AG04450 (cell line): ENCODE measurements around the gene KRTAP10-4. TPM values are rescaled to one million over a fixed set of nuclear protein-coding genes. Genes with fewer than 3 reads are reported as not detected.

Experiments
- CTCF ChIA-PET: fragments of 300-600, 350-600 bp; formaldehyde crosslinking; extraction: SDS; loops from one replicate; lab custom pipeline; 2022; ENCODE audit warnings: antibody characterized with exemption, inconsistent platforms; lab: Charles Lee
- POLR2A ChIA-PET: fragments of 350-600 bp; formaldehyde crosslinking; extraction: SDS; loops from one replicate; lab custom pipeline; 2021; ENCODE audit warnings: antibody characterized with exemption, inconsistent platforms; lab: Yijun Ruan, JAX
- DNase-seq: peaks from one replicate; pipeline ENCODE4 v3.0.0-alpha.2; 2011; ENCODE audit warnings: low read depth, low spot score
- H3K27ac ChIP-seq: one replicate; pipeline ENCODE4 v1.5.1; 2012; ENCODE audit warnings: low read depth, low read length, control low read depth
- H3K27me3 ChIP-seq: one replicate; pipeline ENCODE4 v1.6.0; 2012; ENCODE audit warnings: low read length; ENCODE audit not compliant: control insufficient read depth, insufficient read depth
- H3K4me3 ChIP-seq: 2 replicates; pipeline ENCODE4 v1.5.1; 2011; ENCODE audit warnings: mild to moderate bottlenecking, low read depth, low read length, control low read depth
- H3K9me3 ChIP-seq: 2 replicates; pipeline ENCODE4 v1.5.1; 2012; ENCODE audit warnings: low read length; ENCODE audit not compliant: control insufficient read depth, insufficient read depth
- polyA plus RNA-seq: library from polyadenylated mRNA; depleted of rRNA; stranded (reverse); fragments of >200 nt; gene quantifications from 2 replicates; pipeline ENCODE4 v1.2.3, GENCODE V29; 2011
- TF ChIP-seq, protein P1 (sequence below): IDR thresholded peaks from 2 replicates; pipeline ENCODE4 v1.5.1; 2011; ENCODE audit warnings: low read depth, low read length, control low read depth, inconsistent platforms

KRTAP10-4 gene
- polyA plus RNA-seq, 1 experiment, result not detected

DNA sequence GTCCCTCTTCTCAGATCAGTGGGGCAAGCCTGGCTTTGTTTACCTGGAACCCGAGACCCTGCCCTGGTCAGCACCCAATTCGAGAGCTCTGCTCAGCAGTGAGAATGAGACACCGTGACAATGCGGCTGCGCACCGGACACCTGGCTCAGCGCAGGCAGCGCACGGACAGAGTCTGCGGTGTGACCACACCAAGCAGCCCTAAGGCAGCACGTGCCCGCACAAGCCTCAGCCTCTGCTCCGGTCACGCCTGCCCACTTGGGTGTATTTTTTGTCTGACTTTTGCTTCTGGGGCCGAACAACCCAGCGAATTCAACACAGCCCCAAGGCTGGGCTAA lies 43.0 kb downstream of the KRTAP10-4 start:
- TF ChIP-seq, protein P1, sequence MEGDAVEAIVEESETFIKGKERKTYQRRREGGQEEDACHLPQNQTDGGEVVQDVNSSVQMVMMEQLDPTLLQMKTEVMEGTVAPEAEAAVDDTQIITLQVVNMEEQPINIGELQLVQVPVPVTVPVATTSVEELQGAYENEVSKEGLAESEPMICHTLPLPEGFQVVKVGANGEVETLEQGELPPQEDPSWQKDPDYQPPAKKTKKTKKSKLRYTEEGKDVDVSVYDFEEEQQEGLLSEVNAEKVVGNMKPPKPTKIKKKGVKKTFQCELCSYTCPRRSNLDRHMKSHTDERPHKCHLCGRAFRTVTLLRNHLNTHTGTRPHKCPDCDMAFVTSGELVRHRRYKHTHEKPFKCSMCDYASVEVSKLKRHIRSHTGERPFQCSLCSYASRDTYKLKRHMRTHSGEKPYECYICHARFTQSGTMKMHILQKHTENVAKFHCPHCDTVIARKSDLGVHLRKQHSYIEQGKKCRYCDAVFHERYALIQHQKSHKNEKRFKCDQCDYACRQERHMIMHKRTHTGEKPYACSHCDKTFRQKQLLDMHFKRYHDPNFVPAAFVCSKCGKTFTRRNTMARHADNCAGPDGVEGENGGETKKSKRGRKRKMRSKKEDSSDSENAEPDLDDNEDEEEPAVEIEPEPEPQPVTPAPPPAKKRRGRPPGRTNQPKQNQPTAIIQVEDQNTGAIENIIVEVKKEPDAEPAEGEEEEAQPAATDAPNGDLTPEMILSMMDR, result no peak
- Histone ChIP-seq H3K4me3 (no peak overlapping the region), H3K27me3 (no peaks in the 10 kb centered on the region), H3K27ac (no peak overlapping the region), H3K9me3 (peaks cover 51% of the 10 kb centered on the region)
- DNase-seq, result no peak
- ChIA-PET POLR2A (no interaction called here), CTCF (no interaction called here)

DNA sequence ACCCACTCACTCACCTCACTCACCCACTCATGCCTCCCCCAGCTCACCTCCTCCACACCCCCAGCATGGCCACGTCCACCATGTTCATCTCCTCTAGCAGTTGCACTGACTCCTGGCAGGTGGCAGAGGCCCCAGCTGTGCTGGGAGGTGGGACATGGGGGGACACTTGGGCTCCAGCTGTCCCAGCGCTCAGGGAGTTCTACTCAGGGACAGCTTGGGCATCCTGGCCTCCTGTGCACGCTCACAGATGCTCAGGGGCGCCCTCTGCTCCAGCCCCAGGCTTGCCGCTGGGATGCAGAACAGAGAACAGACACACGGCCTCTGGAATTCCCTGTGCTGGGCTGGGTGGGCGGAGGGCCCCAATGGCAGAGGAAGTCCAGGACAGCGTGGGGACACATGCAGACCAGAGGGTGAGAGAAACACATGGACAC lies 43.6 kb downstream of the KRTAP10-4 start:
- CTCF ChIA-PET, result no interaction called here
- POLR2A ChIA-PET, result no interaction called here
- Histone ChIP-seq H3K27ac (no peak overlapping the region), H3K9me3 (peaks cover 47% of the 10 kb centered on the region), H3K27me3 (no peaks in the 10 kb centered on the region), H3K4me3 (no peak overlapping the region)
- DNase-seq, result no peak
- TF ChIP-seq, protein P1, result no peak

DNA sequence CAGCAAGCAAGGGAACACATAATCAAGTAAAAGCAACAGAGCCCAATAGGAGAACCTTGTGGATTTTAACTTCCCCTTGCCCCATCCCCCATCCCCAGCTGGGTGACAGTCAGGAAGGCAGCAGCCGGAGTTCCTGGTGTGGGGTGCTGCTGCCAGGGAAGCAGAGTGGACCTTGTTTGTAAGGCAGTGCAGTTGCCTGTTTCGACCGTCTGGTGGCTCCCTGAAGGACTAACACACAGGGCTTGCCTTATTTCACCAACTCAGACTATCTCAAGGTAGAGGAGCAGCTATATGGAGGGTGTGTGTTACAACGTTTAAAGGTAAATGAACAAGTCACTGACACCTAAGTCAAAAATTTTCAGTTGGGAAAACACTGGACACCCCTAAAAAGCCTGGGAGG lies 45.0 kb downstream of the KRTAP10-4 start:
- no peak for DNase-seq
- TF ChIP-seq, protein P1, result peak; percentile 12; the same call in 1 of the 2 replicates
- POLR2A ChIA-PET, result no interaction called here
- Histone ChIP-seq H3K4me3 (no peak overlapping the region), H3K9me3 (peaks cover 35% of the 10 kb centered on the region), H3K27ac (no peak overlapping the region), H3K27me3 (no peaks in the 10 kb centered on the region)
- CTCF ChIA-PET, result interaction anchor here (1.9 kb wide), 1 partner anchor 175 kb away, joined by 9 read pairs; no protein-coding TSS in a partner anchor

DNA sequence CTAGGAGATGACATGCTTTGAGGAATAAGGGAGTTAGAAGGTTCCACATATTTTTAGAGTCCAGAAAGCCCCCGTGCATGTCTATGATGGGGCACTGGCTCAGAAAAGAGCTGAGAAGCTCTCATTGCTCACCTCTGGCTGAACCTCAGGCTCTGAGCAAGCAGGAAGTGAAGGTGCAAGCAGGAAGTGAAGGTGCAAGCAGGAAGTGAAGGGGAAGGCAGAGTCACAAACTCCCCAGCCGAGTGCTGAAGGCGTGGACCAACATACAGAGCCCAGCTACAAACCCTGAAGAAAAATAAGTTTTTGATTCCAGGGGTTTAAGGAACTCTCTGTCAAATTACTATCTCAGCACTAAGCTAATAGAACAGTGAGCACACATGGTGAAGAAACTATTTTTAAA lies 45.4 kb downstream of the KRTAP10-4 start:
- Histone ChIP-seq H3K27ac (no peak overlapping the region), H3K9me3 (peaks cover 31% of the 10 kb centered on the region), H3K4me3 (no peak overlapping the region), H3K27me3 (no peaks in the 10 kb centered on the region)
- DNase-seq, result no peak
- TF ChIP-seq, protein P1, result no peak
- ChIA-PET CTCF (interaction anchor here (1.9 kb wide), 1 partner anchor 175 kb away, joined by 9 read pairs; no protein-coding TSS in a partner anchor), POLR2A (no interaction called here)

DNA sequence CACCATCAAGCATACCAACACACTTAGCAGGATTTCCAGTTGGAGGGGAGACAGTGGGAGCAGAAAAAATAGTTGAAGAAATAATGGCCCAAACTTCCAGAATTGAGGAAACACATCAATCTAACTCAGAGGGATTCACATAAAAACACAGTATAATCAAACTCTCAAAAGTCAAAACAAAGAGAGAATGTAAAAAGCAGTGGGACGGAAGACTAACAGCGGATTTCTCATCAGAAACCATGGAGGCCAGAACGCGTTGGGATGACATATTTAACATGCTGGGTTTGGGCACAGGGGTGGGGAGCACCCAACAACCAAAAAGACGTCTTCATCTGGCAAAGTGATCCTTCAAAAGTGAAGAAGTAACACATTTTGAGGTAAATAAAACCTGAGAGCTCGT lies 46.4 kb downstream of the KRTAP10-4 start:
- no peak overlapping the region for H3K4me3 ChIP-seq
- peaks cover 22% of the 10 kb centered on the region for H3K9me3 ChIP-seq
- CTCF ChIA-PET, result interaction anchor here (1.9 kb wide), 1 partner anchor 174 kb away, joined by 9 read pairs; no protein-coding TSS in a partner anchor

More for the DNA sequence above, 46.4 kb downstream of the KRTAP10-4 start:
- no peak for DNase-seq
- Histone ChIP-seq H3K27me3 (no peaks in the 10 kb centered on the region), H3K27ac (no peak overlapping the region)
- TF ChIP-seq, protein P1, result no peak
- POLR2A ChIA-PET, result no interaction called here
